GM23338 (cell line): ENCODE measurements around the gene FAM83C.

Source experiments
- CREB1 ChIP-seq: fragments of 250-450 bp; sonication (Bioruptor Pico); IDR thresholded peaks from 2 replicates; pipeline ENCODE4 v1.5.0; 2020; ENCODE audit warnings: low read depth, mild to moderate bottlenecking, moderate library complexity
- EZH2 ChIP-seq: fragments of 200-600 bp; sonication (generic); IDR thresholded peaks from one replicate; pipeline ENCODE4 v1.8.0; 2017; ENCODE audit warnings: antibody characterized with exemption, mild to moderate bottlenecking, low read depth; ENCODE audit not compliant: unreplicated experiment
- EZH2phosphoT487 ChIP-seq: fragments of 200-600 bp; sonication (generic); IDR thresholded peaks from one replicate; pipeline ENCODE4 v1.8.1; 2018; ENCODE audit warnings: antibody characterized with exemption; ENCODE audit not compliant: unreplicated experiment
- JUNB ChIP-seq: IDR thresholded peaks from one replicate; pipeline ENCODE4 v1.6.1; 2016; ENCODE audit warnings: antibody characterized with exemption; ENCODE audit not compliant: unreplicated experiment
- NANOG ChIP-seq: IDR thresholded peaks from 2 replicates; pipeline ENCODE4 v1.6.1; 2016; ENCODE audit warnings: antibody characterized with exemption, borderline replicate concordance
- POLR2AphosphoS5 ChIP-seq: IDR thresholded peaks from 2 replicates; pipeline ENCODE4 v1.6.1; 2016; ENCODE audit warnings: antibody characterized with exemption, low read depth
- STAT1 ChIP-seq: IDR thresholded peaks from one replicate; pipeline ENCODE4 v1.6.1; 2016; ENCODE audit warnings: antibody characterized with exemption; ENCODE audit not compliant: unreplicated experiment
- ZNF114 ChIP-seq: fragments of 250-450 bp; sonication (Bioruptor Pico); IDR thresholded peaks from 2 replicates; pipeline ENCODE4 v1.5.0; 2020; ENCODE audit warnings: mild to moderate bottlenecking, moderate library complexity
- ZNF331 ChIP-seq: fragments of 250-450 bp; sonication (Bioruptor Pico); IDR thresholded peaks from 2 replicates; pipeline ENCODE4 v1.5.0; 2020; ENCODE audit warnings: low read depth, mild to moderate bottlenecking, moderate library complexity
- TF ChIP-seq, protein P1 (sequence below), 2 experiments: fragments of 200-600 bp in 1 of 2; sonication (generic) in 1 of 2; conservative IDR thresholded peaks; 2 replicates each; pipeline versions ENCODE4 v1.5.1 to v1.6.1; 2016 to 2017; ENCODE audit warnings: antibody characterized with exemption in 2 of 2, low read depth in 2 of 2, mild to moderate bottlenecking in 2 of 2, moderate library complexity in 1 of 2
- TF ChIP-seq, protein P2 (sequence below): IDR thresholded peaks from one replicate; pipeline ENCODE4 v1.6.1; 2018; ENCODE audit warnings: antibody characterized with exemption; ENCODE audit not compliant: unreplicated experiment
- TF ChIP-seq, protein P3 (sequence below): IDR thresholded peaks from 2 replicates; pipeline ENCODE4 v1.6.1; 2016; ENCODE audit warnings: antibody characterized with exemption
- TF ChIP-seq, protein P4 (sequence below): fragments of 250-450 bp; sonication (Bioruptor Pico); IDR thresholded peaks from 2 replicates; pipeline ENCODE4 v1.5.0; 2020; ENCODE audit warnings: mild to moderate bottlenecking, moderate library complexity

DNA sequence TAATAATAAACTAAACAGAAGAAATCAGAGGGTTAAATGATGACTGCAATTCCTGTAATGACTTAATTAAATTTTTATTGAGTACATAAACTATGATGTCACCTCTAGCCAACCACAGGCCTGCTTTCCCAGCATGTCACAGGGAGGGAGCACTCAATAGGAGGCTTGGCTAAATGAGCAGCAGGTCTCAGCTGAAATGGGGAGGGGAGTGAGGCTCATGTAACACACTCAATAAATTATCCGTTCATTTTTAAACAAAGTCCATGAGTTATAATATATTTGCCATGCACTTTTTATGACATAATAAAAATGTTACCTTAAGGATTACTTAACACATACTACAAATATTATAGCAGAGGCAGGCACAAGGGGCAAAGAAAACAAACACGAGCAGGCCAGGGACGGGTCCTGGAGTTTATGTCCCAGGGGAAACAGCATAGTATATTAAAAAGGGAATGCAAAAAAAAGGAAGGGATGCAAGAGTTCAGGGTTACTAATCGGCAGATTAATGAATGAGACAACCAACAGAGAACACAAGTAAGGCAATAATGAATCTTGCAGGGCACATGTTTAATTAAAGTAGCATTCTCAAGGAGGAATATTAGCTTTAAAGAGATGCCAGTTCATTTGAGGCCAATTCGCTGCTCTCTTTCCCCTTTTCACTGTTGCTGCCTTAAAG, 27.1 kb upstream of the FAM83C start:
- TF ChIP-seq, protein P1, sequence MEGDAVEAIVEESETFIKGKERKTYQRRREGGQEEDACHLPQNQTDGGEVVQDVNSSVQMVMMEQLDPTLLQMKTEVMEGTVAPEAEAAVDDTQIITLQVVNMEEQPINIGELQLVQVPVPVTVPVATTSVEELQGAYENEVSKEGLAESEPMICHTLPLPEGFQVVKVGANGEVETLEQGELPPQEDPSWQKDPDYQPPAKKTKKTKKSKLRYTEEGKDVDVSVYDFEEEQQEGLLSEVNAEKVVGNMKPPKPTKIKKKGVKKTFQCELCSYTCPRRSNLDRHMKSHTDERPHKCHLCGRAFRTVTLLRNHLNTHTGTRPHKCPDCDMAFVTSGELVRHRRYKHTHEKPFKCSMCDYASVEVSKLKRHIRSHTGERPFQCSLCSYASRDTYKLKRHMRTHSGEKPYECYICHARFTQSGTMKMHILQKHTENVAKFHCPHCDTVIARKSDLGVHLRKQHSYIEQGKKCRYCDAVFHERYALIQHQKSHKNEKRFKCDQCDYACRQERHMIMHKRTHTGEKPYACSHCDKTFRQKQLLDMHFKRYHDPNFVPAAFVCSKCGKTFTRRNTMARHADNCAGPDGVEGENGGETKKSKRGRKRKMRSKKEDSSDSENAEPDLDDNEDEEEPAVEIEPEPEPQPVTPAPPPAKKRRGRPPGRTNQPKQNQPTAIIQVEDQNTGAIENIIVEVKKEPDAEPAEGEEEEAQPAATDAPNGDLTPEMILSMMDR (conservative IDR thresholded peaks at IDR 0.05; ENCODE audit: low read depth in 2 of 2), result no peak
- no peak for TF ChIP-seq EZH2phosphoT487
- TF ChIP-seq, protein P2, sequence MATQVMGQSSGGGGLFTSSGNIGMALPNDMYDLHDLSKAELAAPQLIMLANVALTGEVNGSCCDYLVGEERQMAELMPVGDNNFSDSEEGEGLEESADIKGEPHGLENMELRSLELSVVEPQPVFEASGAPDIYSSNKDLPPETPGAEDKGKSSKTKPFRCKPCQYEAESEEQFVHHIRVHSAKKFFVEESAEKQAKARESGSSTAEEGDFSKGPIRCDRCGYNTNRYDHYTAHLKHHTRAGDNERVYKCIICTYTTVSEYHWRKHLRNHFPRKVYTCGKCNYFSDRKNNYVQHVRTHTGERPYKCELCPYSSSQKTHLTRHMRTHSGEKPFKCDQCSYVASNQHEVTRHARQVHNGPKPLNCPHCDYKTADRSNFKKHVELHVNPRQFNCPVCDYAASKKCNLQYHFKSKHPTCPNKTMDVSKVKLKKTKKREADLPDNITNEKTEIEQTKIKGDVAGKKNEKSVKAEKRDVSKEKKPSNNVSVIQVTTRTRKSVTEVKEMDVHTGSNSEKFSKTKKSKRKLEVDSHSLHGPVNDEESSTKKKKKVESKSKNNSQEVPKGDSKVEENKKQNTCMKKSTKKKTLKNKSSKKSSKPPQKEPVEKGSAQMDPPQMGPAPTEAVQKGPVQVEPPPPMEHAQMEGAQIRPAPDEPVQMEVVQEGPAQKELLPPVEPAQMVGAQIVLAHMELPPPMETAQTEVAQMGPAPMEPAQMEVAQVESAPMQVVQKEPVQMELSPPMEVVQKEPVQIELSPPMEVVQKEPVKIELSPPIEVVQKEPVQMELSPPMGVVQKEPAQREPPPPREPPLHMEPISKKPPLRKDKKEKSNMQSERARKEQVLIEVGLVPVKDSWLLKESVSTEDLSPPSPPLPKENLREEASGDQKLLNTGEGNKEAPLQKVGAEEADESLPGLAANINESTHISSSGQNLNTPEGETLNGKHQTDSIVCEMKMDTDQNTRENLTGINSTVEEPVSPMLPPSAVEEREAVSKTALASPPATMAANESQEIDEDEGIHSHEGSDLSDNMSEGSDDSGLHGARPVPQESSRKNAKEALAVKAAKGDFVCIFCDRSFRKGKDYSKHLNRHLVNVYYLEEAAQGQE, result no peak
- no peak for TF ChIP-seq ZNF331 (CRISPR knock-in tag)
- TF ChIP-seq EZH2, result no peak
- no peak for TF ChIP-seq POLR2AphosphoS5
- no peak for TF ChIP-seq CREB1 (CRISPR knock-in tag)
- TF ChIP-seq JUNB, result no peak
- TF ChIP-seq STAT1, result no peak
- TF ChIP-seq ZNF114 (CRISPR knock-in tag), result no peak
- TF ChIP-seq, protein P3, sequence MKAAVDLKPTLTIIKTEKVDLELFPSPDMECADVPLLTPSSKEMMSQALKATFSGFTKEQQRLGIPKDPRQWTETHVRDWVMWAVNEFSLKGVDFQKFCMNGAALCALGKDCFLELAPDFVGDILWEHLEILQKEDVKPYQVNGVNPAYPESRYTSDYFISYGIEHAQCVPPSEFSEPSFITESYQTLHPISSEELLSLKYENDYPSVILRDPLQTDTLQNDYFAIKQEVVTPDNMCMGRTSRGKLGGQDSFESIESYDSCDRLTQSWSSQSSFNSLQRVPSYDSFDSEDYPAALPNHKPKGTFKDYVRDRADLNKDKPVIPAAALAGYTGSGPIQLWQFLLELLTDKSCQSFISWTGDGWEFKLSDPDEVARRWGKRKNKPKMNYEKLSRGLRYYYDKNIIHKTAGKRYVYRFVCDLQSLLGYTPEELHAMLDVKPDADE, result no peak
- TF ChIP-seq, protein P4, sequence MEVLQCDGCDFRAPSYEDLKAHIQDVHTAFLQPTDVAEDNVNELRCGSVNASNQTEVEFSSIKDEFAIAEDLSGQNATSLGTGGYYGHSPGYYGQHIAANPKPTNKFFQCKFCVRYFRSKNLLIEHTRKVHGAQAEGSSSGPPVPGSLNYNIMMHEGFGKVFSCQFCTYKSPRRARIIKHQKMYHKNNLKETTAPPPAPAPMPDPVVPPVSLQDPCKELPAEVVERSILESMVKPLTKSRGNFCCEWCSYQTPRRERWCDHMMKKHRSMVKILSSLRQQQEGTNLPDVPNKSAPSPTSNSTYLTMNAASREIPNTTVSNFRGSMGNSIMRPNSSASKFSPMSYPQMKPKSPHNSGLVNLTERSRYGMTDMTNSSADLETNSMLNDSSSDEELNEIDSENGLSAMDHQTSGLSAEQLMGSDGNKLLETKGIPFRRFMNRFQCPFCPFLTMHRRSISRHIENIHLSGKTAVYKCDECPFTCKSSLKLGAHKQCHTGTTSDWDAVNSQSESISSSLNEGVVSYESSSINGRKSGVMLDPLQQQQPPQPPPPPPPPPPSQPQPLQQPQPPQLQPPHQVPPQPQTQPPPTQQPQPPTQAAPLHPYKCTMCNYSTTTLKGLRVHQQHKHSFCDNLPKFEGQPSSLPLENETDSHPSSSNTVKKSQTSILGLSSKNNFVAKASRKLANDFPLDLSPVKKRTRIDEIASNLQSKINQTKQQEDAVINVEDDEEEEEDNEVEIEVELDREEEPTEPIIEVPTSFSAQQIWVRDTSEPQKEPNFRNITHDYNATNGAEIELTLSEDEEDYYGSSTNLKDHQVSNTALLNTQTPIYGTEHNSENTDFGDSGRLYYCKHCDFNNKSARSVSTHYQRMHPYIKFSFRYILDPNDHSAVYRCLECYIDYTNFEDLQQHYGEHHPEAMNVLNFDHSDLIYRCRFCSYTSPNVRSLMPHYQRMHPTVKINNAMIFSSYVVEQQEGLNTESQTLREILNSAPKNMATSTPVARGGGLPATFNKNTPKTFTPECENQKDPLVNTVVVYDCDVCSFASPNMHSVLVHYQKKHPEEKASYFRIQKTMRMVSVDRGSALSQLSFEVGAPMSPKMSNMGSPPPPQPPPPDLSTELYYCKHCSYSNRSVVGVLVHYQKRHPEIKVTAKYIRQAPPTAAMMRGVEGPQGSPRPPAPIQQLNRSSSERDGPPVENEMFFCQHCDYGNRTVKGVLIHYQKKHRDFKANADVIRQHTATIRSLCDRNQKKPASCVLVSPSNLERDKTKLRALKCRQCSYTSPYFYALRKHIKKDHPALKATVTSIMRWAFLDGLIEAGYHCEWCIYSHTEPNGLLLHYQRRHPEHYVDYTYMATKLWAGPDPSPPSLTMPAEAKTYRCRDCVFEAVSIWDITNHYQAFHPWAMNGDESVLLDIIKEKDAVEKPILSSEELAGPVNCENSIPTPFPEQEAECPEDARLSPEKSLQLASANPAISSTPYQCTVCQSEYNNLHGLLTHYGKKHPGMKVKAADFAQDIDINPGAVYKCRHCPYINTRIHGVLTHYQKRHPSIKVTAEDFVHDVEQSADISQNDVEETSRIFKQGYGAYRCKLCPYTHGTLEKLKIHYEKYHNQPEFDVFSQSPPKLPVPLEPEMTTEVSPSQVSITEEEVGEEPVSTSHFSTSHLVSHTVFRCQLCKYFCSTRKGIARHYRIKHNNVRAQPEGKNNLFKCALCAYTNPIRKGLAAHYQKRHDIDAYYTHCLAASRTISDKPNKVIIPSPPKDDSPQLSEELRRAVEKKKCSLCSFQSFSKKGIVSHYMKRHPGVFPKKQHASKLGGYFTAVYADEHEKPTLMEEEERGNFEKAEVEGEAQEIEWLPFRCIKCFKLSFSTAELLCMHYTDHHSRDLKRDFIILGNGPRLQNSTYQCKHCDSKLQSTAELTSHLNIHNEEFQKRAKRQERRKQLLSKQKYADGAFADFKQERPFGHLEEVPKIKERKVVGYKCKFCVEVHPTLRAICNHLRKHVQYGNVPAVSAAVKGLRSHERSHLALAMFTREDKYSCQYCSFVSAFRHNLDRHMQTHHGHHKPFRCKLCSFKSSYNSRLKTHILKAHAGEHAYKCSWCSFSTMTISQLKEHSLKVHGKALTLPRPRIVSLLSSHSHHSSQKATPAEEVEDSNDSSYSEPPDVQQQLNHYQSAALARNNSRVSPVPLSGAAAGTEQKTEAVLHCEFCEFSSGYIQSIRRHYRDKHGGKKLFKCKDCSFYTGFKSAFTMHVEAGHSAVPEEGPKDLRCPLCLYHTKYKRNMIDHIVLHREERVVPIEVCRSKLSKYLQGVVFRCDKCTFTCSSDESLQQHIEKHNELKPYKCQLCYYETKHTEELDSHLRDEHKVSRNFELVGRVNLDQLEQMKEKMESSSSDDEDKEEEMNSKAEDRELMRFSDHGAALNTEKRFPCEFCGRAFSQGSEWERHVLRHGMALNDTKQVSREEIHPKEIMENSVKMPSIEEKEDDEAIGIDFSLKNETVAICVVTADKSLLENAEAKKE (CRISPR knock-in tag), result no peak
- TF ChIP-seq NANOG, result no peak
